ENCODE data around the gene PRAME. TPM values are rescaled to one million over a fixed set of nuclear protein-coding genes. Genes with fewer than 3 reads are reported as not detected.

PRAME gene
- total RNA-seq, 1 donor from 2014 or later, result not detected

DNA sequence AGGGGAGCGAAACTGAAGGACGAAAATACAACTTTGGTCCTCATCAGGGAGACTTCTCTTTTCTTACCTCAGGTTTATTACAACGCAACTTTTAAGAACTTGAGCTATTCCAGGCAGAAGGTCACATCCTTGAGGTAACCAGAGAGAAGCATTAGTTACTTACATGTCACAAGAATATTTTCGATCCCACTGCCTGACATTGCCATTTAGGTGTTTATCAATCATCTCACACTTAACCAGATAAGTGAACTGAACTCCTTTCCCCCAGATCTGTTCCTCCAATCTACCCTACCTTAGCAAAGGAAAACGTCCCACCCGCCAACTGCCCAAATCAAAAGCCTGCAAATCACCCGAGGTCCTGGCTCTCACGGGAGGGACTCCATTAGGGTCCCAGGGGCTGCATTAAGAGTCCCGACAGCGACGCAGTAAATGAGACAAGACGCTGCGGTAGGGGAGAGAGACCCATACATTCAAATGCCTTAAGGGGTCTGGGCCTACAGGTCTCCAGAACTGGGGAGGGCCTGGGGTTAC, 51.3 kb downstream of the PRAME start:
- no peak for TF ChIP-seq CTCF (IDR thresholded peaks at IDR 0.05; ENCODE audit: borderline replicate concordance)
- Histone ChIP-seq H3K4me3 (peak overlapping the region; percentile 68), H3K4me1 (peaks cover 7% of the 10 kb centered on the region), H3K27me3 (ENCODE audit: low read depth) (peaks cover 40% of the 10 kb centered on the region), H3K9me3 (replicated peaks) (peaks cover 33% of the 10 kb centered on the region), H3K27ac (replicated peaks) (no peak overlapping the region), H3K36me3 (no peaks in the 10 kb centered on the region)
- intact Hi-C loops (cut with micrococcal nuclease), result no loop called here
- no peak for DNase-seq

- intact Hi-C loops (cut with micrococcal nuclease), result no loop called here
Observed at GRCh38 chr22:22506736-22507135, 52.3 kb downstream of the PRAME start.

GRCh38 chr22:22498267-22498666, 60.8 kb downstream of the PRAME start:
- TF ChIP-seq CTCF (IDR thresholded peaks at IDR 0.05; ENCODE audit: borderline replicate concordance), result no peak
- H3K27ac ChIP-seq (replicated peaks), result no peak overlapping the region

More at GRCh38 chr22:22506736-22507135, 52.3 kb downstream of the PRAME start:
- Histone ChIP-seq H3K9me3 (replicated peaks) (peaks cover 33% of the 10 kb centered on the region), H3K4me1 (peaks cover 7% of the 10 kb centered on the region), H3K27ac (replicated peaks) (no peak overlapping the region), H3K36me3 (no peaks in the 10 kb centered on the region), H3K4me3 (no peak overlapping the region), H3K27me3 (ENCODE audit: low read depth) (peaks cover 29% of the 10 kb centered on the region)
- DNase-seq, result no peak
- no peak for TF ChIP-seq CTCF (IDR thresholded peaks at IDR 0.05; ENCODE audit: borderline replicate concordance)

More at GRCh38 chr22:22498267-22498666, 60.8 kb downstream of the PRAME start:
- Histone ChIP-seq H3K4me3 (no peak overlapping the region), H3K4me1 (no peaks in the 10 kb centered on the region), H3K27me3 (ENCODE audit: low read depth) (no peaks in the 10 kb centered on the region), H3K36me3 (no peaks in the 10 kb centered on the region), H3K9me3 (replicated peaks) (no peaks in the 10 kb centered on the region)
- no peak for DNase-seq
- intact Hi-C loops (cut with micrococcal nuclease), result no loop called here

Other genes with a start within 250 kb of the PRAME start
- gene ZNF280B, start 50.5 kb downstream of the PRAME start, total RNA-seq, result 0.96 TPM
- not detected for gene ZNF280A, start 39.0 kb downstream of the PRAME start, total RNA-seq
- gene GGTLC2, start 85.3 kb upstream of the PRAME start, total RNA-seq, result not detected